Mesodermal cell (in vitro differentiated cells): ENCODE data around the gene SH3GL2.

Experiments used
- H3K27ac ChIP-seq: 2 replicates; pipeline ENCODE4 v1.7.0; 2013; ENCODE audit warnings: mild to moderate bottlenecking, low read depth, low read length, moderate library complexity; ENCODE audit not compliant: severe bottlenecking
- H3K36me3 ChIP-seq: 2 replicates; pipeline ENCODE4 v1.7.1; 2013; ENCODE audit warnings: mild to moderate bottlenecking, low read length, moderate library complexity; ENCODE audit not compliant: control insufficient read depth, insufficient read depth
- H3K4me1 ChIP-seq: one replicate; pipeline ENCODE4 v1.7.1; 2013; ENCODE audit warnings: mild to moderate bottlenecking, low read length; ENCODE audit not compliant: insufficient read depth, control insufficient read depth, poor library complexity, severe bottlenecking
- H3K4me3 ChIP-seq: 2 replicates; pipeline ENCODE4 v1.7.0; 2013; ENCODE audit warnings: low read length, control low read depth, mild to moderate bottlenecking; ENCODE audit not compliant: insufficient read depth, poor library complexity, severe bottlenecking; ENCODE audit errors: extremely low read depth
- H3K9me3 ChIP-seq: 2 replicates; pipeline ENCODE4 v1.7.1; 2013; ENCODE audit warnings: mild to moderate bottlenecking, low read length, moderate library complexity; ENCODE audit not compliant: control insufficient read depth
- WGBS, 2 experiments: methylation state at CpG; one replicate each; pipeline ENCODE4 v1.1.5; 2013; ENCODE audit warnings: missing lambda C conversion rate in 2 of 2; ENCODE audit not compliant: insufficient coverage in 2 of 2; 5-methylcytosine and 5-hydroxymethylcytosine counted together

SH3GL2 gene

DNA sequence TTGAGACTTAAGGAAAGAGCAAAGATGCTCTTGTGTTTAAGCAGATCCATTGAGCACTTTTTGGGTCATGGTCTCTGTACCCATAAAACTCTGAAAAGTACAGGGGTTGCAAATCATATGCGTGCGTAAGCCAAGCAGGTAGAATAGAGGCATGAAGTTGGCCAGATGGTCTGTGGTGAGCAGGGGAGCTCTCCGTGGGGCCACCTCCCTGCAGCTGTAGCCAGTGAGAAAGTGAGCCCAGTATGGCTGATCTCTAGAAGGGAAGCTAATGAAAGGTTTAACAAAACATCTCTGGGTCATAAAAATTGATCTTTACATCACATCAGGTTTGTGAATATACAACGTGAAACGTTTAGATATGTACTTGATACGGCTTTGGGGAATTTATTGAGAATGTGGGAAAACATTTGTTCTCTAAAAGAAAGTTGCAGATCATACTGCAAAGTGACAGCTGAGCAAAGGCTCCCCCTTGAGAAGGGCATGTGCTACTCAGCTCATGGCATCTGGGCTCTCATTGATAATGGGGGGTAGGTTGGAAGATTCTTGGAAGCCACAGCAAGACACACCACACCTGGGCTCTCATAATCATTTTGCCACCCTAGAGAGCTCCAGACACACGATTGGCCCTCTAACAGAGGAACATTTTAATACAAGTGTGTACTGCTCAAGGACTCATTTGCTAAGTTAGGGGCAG lies 30.6 kb downstream of the SH3GL2 start:
- H3K27ac ChIP-seq, result no peak overlapping the region
- H3K4me1 ChIP-seq, result no peaks in the 10 kb centered on the region
- H3K9me3 ChIP-seq, result no peaks in the 10 kb centered on the region
- WGBS, 2 experiments, result 82 to 84% methylated on average over 6 to 7 of the region's 7 CpGs
- H3K36me3 ChIP-seq, result no peaks in the 10 kb centered on the region
- H3K4me3 ChIP-seq, result no peak overlapping the region

DNA sequence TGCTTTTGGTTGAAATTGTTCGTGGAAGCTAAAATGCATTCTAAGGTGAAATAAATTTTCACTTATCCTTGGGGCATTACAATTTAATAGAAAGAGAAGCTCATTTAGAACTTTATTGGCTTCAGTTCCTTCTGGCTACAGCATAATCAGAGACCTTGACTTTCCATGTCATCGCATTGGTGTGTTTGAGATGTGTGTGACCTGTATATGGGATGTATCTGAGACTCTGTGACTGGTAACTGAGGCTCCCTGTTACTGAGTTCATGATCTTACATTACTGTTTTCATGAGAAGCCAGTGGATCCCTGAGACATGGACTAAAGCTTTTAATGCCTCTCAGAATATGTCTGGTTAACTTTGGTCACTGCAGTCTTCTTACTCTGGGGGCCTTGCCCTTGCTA lies 32.5 kb downstream of the SH3GL2 start:
- Histone ChIP-seq H3K27ac (no peak overlapping the region), H3K9me3 (no peaks in the 10 kb centered on the region), H3K4me1 (no peaks in the 10 kb centered on the region), H3K36me3 (no peaks in the 10 kb centered on the region), H3K4me3 (no peak overlapping the region)
- 88% methylated on average over 1 of the region's 2 CpGs; no CpG with 5 or more reads in 1 of the 2 experiments for WGBS, 2 experiments

DNA sequence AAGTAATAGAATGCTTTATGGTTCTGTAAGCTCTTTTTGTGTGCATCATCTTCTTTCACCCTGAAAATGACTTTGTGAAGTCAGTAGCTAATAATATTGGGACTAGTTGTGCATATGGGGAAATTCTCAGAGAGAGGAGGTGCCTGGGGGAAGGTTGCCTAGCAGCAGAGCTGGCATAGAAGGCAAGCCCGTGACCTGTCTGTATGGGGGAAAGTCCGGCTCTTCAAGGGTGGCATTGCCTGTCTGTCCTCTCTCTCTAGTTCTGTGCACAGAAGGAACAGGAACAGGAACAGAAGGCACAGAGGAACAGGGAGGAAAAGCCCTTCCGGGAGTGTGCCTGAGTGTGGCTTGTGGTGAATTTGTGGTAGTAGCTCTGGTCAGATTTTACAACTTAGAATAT lies 33.1 kb downstream of the SH3GL2 start:
- Histone ChIP-seq H3K27ac (no peak overlapping the region), H3K4me3 (no peak overlapping the region), H3K9me3 (no peaks in the 10 kb centered on the region), H3K36me3 (no peaks in the 10 kb centered on the region), H3K4me1 (no peaks in the 10 kb centered on the region)
- WGBS, 2 experiments, result 55 to 100% methylated on average over 2 to 3 of the region's 3 CpGs

DNA sequence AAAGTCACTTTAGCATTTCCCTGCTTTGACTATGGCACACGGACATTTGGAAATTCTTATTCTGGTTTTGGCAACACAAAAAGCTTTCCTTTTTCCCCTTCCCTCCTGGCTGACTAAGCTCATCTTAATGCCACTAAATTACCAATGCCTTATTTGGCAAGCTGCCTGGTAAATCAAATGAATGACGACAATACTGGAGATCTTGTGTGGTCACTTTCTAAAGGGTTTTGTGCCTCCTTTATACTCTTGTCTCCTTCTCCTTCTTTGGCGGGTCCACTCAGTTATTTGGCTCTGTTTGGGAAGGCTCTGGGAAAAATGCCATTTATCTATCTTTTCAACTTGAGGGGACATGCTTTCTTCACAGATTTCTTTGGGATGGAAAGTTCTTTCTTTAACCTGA lies 34.9 kb downstream of the SH3GL2 start:
- Histone ChIP-seq H3K27ac (no peak overlapping the region), H3K36me3 (no peaks in the 10 kb centered on the region), H3K4me1 (no peaks in the 10 kb centered on the region), H3K9me3 (no peaks in the 10 kb centered on the region), H3K4me3 (no peak overlapping the region)
- WGBS, 2 experiments, result 50 to 63% methylated on average over 1 to 3 of the region's 3 CpGs

DNA sequence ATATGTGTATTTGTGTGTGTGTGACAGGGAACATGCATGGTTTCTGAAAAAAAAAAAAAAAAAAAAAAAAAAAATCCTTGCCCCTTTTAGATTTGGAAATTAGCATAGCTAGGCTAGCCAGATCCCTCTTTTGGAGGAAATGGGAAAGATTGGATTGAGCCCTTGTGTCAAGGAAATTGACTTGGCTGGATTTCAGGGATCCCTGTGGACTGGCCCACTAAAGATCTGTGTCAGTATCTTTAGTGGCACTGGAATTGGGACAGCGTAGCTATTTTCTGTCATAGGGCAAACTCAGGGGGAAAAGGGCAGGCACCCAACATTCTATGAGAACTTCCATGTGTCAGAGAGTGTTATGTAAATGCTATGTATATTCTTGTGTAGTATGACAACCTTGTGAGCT lies 35.4 kb downstream of the SH3GL2 start:
- 100% methylated on average over 1 of the region's 1 CpG; no CpG with 5 or more reads in 1 of the 2 experiments for WGBS, 2 experiments

DNA sequence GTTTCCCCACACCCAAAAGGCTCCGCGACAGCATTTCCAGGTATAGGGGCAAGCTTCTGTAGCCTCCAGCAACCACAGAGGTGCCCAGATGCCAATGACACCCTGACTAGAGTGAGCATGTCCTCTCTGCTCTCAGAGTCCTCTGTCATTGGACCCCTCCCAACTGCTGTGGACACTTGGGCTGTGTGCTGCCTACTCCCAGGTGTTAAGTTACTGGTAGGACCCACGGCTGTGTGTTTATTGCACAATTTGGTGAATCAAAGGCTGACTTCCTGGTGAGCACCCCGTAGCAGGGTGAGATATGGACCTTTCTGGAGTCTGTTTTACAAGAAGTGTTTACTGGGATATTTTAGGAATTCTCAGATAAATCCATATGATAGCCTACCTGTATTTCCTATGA lies 36.0 kb downstream of the SH3GL2 start:
- 60 to 100% methylated on average over 1 to 2 of the region's 4 CpGs for WGBS, 2 experiments
- Histone ChIP-seq H3K4me1 (no peaks in the 10 kb centered on the region), H3K4me3 (no peak overlapping the region), H3K9me3 (no peaks in the 10 kb centered on the region), H3K27ac (no peak overlapping the region), H3K36me3 (no peaks in the 10 kb centered on the region)

More for the DNA sequence above, 35.4 kb downstream of the SH3GL2 start:
- Histone ChIP-seq H3K4me3 (no peak overlapping the region), H3K4me1 (no peaks in the 10 kb centered on the region), H3K36me3 (no peaks in the 10 kb centered on the region), H3K27ac (no peak overlapping the region), H3K9me3 (no peaks in the 10 kb centered on the region)

DNA sequence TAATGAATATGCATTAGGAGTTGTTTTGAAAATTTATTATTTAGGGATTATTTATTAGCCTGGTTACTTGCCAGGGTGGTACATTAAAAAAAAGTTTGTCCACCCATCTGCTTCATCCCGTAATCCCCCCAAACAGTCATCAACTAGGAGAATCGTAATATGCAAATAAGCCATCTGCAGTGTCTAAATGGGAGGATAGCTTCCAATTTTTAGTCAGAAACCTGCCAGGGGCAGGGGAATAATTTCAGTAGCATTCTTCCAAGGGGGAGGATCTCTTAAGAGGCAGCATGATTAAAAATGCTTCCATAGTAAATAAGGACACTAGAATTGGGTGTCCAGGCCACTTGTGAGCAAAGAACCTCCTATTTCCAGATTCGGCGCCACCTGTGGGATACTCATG lies 43.3 kb downstream of the SH3GL2 start:
- H3K4me3 ChIP-seq, result no peak overlapping the region
- H3K36me3 ChIP-seq, result no peaks in the 10 kb centered on the region
- peaks cover 13% of the 10 kb centered on the region for H3K4me1 ChIP-seq
- no peaks in the 10 kb centered on the region for H3K9me3 ChIP-seq
- H3K27ac ChIP-seq, result no peak overlapping the region
- no CpG with 5 or more reads among the region's 4 CpGs for WGBS, 2 experiments

DNA sequence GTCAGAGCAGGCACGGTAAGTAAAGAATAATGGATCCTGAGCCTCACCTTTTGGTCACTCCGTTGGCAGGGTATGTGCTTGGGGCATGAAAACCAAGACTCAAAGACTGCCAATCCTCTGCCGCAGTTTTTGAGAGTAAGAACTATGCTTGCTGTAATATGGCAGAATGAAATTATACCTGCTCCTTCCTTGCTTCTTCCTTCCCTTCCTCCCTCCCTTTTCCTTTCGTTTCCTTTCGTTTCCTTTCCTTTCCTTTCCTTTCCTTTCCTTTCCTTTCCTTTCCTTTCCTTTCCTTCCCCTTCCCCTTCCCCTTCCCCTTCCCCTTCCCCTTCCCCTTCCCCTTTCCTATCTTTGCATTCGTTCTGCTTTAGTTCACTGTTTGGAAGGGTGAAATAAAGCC lies 43.9 kb downstream of the SH3GL2 start:
- no peak overlapping the region for H3K4me3 ChIP-seq
- H3K4me1 ChIP-seq, result peaks cover 16% of the 10 kb centered on the region
- H3K27ac ChIP-seq, result no peak overlapping the region
- WGBS, 2 experiments, result 77 to 93% methylated on average over 2 to 3 of the region's 6 CpGs
- H3K9me3 ChIP-seq, result no peaks in the 10 kb centered on the region
- H3K36me3 ChIP-seq, result no peaks in the 10 kb centered on the region

DNA sequence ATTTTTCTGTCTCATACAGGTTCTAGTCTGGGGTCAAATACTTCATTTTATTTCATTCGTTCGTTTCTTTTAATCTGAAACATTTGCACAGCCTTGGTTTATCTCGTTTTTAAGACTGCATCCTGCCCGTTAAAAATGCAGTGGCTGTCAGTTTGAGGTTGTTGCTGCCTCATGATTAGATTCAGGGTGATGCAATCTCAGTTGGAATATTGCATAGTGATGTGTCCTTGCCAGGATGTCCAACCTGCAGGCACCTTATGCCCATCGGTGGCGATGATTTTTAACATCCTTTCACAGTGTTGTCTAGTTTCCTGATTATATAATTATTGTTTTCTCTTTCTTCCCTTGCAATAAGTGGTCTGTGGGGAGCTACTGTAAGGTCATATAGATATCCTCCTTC lies 45.1 kb downstream of the SH3GL2 start:
- H3K27ac ChIP-seq, result no peak overlapping the region
- H3K36me3 ChIP-seq, result no peaks in the 10 kb centered on the region
- no peaks in the 10 kb centered on the region for H3K9me3 ChIP-seq
- H3K4me1 ChIP-seq, result peaks cover 19% of the 10 kb centered on the region
- H3K4me3 ChIP-seq, result no peak overlapping the region
- WGBS, 2 experiments, result 89% methylated on average over 2 of the region's 6 CpGs; no CpG with 5 or more reads in 1 of the 2 experiments

DNA sequence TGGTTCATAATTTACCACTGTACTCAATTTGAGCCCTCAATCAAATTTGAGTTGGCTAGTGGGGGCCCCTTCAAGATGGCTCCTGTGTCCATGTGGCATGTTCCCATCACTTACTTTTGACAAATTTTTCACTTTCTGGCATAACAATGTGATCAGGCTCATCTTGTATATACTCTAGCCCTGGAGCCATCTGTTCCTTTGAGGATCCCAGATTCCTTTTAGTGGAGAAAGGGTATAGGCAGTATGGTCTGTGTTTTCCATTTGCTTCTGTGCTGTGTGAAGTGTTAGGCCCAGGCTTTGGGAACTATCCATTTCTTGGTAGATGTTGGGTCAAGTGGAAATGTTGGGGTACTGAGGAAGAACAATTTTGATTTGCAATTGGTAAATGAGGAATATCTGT lies 45.7 kb downstream of the SH3GL2 start:
- Histone ChIP-seq H3K36me3 (no peaks in the 10 kb centered on the region), H3K9me3 (no peaks in the 10 kb centered on the region), H3K4me3 (no peak overlapping the region), H3K4me1 (peaks cover 19% of the 10 kb centered on the region), H3K27ac (no peak overlapping the region)

DNA sequence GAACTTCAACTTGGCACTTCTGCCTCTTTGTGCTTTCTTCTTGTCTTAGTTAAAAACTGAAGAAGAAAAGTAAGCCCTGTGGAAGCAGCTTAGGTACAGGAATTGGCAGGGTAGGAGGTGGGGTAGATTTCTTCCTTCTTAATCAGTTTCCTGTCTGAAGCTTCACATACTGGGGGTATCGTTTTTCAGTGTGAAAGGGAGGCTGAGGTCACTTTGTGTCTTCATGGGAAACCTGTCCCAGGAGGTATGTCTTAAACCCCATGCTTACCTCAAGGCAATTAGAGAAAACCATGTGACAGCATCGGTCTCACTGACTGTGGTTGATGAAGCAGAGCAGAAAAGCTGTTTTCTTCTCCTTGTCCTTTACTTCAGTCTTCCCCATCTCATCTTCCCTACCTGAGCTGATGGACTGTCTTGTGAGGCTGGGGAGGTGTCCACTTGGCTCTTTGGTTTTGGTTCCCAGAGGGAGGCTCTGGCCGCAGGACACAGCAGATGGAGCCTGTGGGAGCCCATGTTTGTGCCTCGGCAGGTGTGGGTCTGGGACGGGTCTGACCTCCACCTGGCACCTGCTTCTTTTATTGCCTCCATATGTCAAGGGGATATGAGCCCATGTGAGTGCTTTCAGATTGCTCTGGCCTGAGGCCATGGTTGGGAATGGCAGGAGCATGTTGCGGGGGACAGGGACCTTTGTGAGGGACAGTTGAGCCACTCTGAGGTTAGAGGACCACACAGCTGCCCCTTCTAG lies 47.0 kb downstream of the SH3GL2 start:
- Histone ChIP-seq H3K4me1 (peaks cover 23% of the 10 kb centered on the region), H3K9me3 (no peaks in the 10 kb centered on the region), H3K27ac (no peak overlapping the region), H3K36me3 (no peaks in the 10 kb centered on the region), H3K4me3 (no peak overlapping the region)
- 89 to 95% methylated on average over 3 to 4 of the region's 6 CpGs for WGBS, 2 experiments
